Caco-2 (cell line): Measurements from ENCODE around the gene C16orf74. TPM values are rescaled to one million over a fixed set of nuclear protein-coding genes. Genes with fewer than 3 reads are reported as not detected.

ENCODE experiments used
- BruUV-seq: library from RNA; stranded (reverse); fragments of 400-500 nt; replicated peaks from 2 replicates; lab custom pipeline; 2021; lab: Mats Ljungman, UMichigan
- CTCF ChIA-PET: fragments of 300-600 bp; sonication (Branson Sonifier 250); formaldehyde crosslinking; loops from one replicate; lab custom pipeline; 2022; ENCODE audit warnings: antibody characterized with exemption; lab: Charles Lee
- POLR2A ChIA-PET: fragments of 300-600 bp; sonication (Branson Sonifier 250); formaldehyde crosslinking; loops from one replicate; lab custom pipeline; 2022; ENCODE audit warnings: antibody characterized with exemption; lab: Charles Lee
- DNase-seq, 2 experiments: peaks; one replicate each; pipeline versions ENCODE4 v3.0.0 to v3.0.0-alpha.2; 2020 to 2022
- H3K27me3 ChIP-seq: replicated peaks from 2 replicates; pipeline ENCODE4 v1.6.0; 2011; ENCODE audit warnings: low read length; ENCODE audit not compliant: control insufficient read depth, insufficient read depth
- H3K36me3 ChIP-seq: 2 replicates; pipeline ENCODE4 v1.5.1; 2011; ENCODE audit warnings: low read length; ENCODE audit not compliant: control insufficient read depth, insufficient read depth
- H3K4me1 ChIP-seq: fragments of 250-450 bp; sonication (Bioruptor Pico); 2 replicates; pipeline ENCODE4 v1.5.1; 2020; ENCODE audit warnings: mild to moderate bottlenecking
- H3K4me3 ChIP-seq: 2 replicates; pipeline ENCODE4 v1.5.1; 2011; ENCODE audit warnings: low read depth, mild to moderate bottlenecking, control low read depth, low read length
- H3K9me3 ChIP-seq: fragments of 250-450 bp; sonication (Bioruptor Pico); 2 replicates; pipeline ENCODE4 v1.5.1; 2020; ENCODE audit warnings: mild to moderate bottlenecking, moderate library complexity
- H3K27ac Mint-ChIP-seq: one replicate; pipeline ENCODE4 v1.8.0; 2022; ENCODE audit warnings: mixed read lengths; ENCODE audit not compliant: unreplicated experiment
- H3K27me3 Mint-ChIP-seq: one replicate; pipeline ENCODE4 v1.8.0; 2022; ENCODE audit warnings: mixed read lengths; ENCODE audit not compliant: insufficient read depth, unreplicated experiment
- H3K36me3 Mint-ChIP-seq: one replicate; pipeline ENCODE4 v1.8.0; 2022; ENCODE audit warnings: mild to moderate bottlenecking, mixed read lengths; ENCODE audit not compliant: insufficient read depth, unreplicated experiment
- H3K4me1 Mint-ChIP-seq: one replicate; pipeline ENCODE4 v1.8.0; 2022; ENCODE audit warnings: low read depth, mixed read lengths; ENCODE audit not compliant: unreplicated experiment
- H3K4me3 Mint-ChIP-seq: one replicate; pipeline ENCODE4 v1.8.0; 2022; ENCODE audit warnings: mild to moderate bottlenecking, moderate library complexity, mixed read lengths; ENCODE audit not compliant: unreplicated experiment
- H3K9me3 Mint-ChIP-seq: one replicate; pipeline ENCODE4 v1.8.0; 2022; ENCODE audit warnings: mixed read lengths; ENCODE audit not compliant: unreplicated experiment
- intact Hi-C: fragments of 100-400 bp; cut with micrococcal nuclease; formaldehyde crosslinking; loops from one replicate; pipeline ENCODE4 v1.10.0; 2022; ENCODE audit not compliant: unreplicated experiment
- total RNA-seq: library from RNA; stranded (reverse); gene quantifications from 2 replicates; pipeline ENCODE4 v1.2.3, GENCODE V29; 2022
- TF ChIP-seq, protein P1 (sequence below), 2 experiments: fragments of 200-600 bp in 1 of 2; IDR thresholded peaks; 1 replicate in 1 of 2; 2 replicates in 1 of 2; pipeline versions ENCODE4 v1.5.1 to v1.8.0; 2011 to 2022; ENCODE audit warnings: antibody characterized with exemption in 1 of 2, control low read depth in 1 of 2, inconsistent platforms in 1 of 2, low read depth in 1 of 2, low read length in 1 of 2, mild to moderate bottlenecking in 1 of 2, moderate library complexity in 1 of 2; ENCODE audit not compliant: insufficient read depth in 1 of 2, severe bottlenecking in 1 of 2, unreplicated experiment in 1 of 2

Gene C16orf74
- total RNA-seq, 1 experiment from 2014 or later = 4.0 TPM

DNA sequence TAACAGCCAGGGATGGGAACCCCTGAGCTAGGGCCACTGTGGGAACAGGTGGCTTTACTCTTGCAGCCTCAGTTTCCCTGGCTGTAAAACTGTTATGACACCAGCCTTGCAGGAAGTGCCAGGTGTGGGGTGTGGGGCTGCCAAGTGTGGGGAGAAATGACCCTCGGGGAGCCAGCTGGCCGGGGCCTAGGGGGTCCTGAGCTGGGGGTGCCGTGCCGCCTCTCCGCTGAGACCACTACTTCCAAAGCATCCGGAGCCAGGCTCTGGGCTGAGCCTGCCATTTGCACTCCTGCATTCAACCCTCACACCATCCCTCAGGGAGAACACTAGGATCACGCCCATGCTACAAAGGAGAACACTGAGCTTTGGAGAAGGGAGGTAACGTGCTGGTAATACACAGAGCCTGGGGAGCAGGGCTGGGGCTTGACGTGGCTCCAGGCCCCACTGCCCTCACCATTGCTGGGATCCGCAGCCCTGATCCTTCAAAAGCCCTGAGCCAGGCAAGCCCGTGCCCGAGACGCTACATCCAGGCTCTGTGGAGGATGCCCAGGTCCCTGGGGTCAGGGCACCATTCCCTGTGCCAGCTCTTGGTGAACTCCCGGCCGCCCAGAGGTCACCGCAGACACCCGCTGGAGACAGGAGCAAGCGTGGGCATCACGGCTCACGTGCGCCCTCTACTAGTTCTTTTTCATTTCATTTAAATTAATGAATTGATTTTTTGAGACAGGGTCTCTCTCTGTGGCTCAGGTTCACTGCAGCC lies 33.3 kb downstream of the C16orf74 start:
- Mint-ChIP-seq H3K27ac (no peak overlapping the region), H3K4me1 (no peaks in the 10 kb centered on the region), H3K9me3 (no peaks in the 10 kb centered on the region), H3K4me3 (no peak overlapping the region), H3K27me3 (no peaks in the 10 kb centered on the region), H3K36me3 (no peaks in the 10 kb centered on the region)
- H3K36me3 ChIP-seq = no peaks in the 10 kb centered on the region
- BruUV-seq = no TSS peak
- TF ChIP-seq, protein P1, sequence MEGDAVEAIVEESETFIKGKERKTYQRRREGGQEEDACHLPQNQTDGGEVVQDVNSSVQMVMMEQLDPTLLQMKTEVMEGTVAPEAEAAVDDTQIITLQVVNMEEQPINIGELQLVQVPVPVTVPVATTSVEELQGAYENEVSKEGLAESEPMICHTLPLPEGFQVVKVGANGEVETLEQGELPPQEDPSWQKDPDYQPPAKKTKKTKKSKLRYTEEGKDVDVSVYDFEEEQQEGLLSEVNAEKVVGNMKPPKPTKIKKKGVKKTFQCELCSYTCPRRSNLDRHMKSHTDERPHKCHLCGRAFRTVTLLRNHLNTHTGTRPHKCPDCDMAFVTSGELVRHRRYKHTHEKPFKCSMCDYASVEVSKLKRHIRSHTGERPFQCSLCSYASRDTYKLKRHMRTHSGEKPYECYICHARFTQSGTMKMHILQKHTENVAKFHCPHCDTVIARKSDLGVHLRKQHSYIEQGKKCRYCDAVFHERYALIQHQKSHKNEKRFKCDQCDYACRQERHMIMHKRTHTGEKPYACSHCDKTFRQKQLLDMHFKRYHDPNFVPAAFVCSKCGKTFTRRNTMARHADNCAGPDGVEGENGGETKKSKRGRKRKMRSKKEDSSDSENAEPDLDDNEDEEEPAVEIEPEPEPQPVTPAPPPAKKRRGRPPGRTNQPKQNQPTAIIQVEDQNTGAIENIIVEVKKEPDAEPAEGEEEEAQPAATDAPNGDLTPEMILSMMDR (IDR thresholded peaks at IDR 0.05; ENCODE audit: insufficient read depth in 1 of 2, low read depth in 1 of 2, low read length in 1 of 2, severe bottlenecking in 1 of 2, unreplicated experiment in 1 of 2) = peak; percentile 70 to 87
- CTCF ChIA-PET = interaction anchor here (0.5 to 2.4 kb wide), 15 partner anchors 8 to 1610 kb away, joined by 3 to 36 read pairs (median 4); partner anchors contain the start of genes GINS2 and GSE1
- POLR2A ChIA-PET = no interaction called here
- no peaks in the 10 kb centered on the region for H3K27me3 ChIP-seq
- intact Hi-C loops = loop anchor here (1.0 kb wide), 3 partner anchors 33 to 58 kb away; no protein-coding TSS in a partner anchor
- no peak overlapping the region for H3K4me3 ChIP-seq
- no peaks in the 10 kb centered on the region for H3K9me3 ChIP-seq
- DNase-seq = peak; percentile 76 to 86
- no peaks in the 10 kb centered on the region for H3K4me1 ChIP-seq

DNA sequence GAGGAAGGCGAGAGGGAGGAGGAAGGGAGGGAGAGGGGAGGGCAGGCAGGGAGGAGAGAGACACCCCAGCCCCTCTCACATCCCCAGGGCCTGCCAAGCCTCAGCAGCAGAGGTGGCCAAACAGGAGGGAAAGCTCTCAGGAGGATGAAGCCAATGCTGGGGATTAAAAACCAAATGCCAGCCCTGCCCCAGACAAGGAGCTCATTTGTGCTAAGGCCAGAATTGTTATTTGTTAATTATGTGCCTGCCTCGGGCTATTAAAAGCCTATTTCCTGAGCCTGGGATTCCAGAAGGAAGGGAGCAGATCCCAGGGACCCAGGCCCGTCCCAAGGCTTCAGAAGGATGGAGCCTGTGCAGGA lies 34.2 kb downstream of the C16orf74 start:
- no peaks in the 10 kb centered on the region for H3K4me1 ChIP-seq
- H3K27ac Mint-ChIP-seq = no peak overlapping the region
- BruUV-seq = no TSS peak
- H3K4me1 Mint-ChIP-seq = no peaks in the 10 kb centered on the region
- no peaks in the 10 kb centered on the region for H3K27me3 ChIP-seq
- H3K9me3 ChIP-seq = no peaks in the 10 kb centered on the region
- DNase-seq = no peak
- CTCF ChIA-PET = interaction anchor here (1.5 to 1.9 kb wide), 2 partner anchors 27 to 41 kb away, joined by 7 to 8 read pairs; no protein-coding TSS in a partner anchor
- no peaks in the 10 kb centered on the region for H3K36me3 ChIP-seq
- intact Hi-C loops = no loop called here
- no peaks in the 10 kb centered on the region for H3K9me3 Mint-ChIP-seq
- no peak overlapping the region for H3K4me3 Mint-ChIP-seq
- H3K4me3 ChIP-seq = no peak overlapping the region
- TF ChIP-seq, protein P1 (IDR thresholded peaks at IDR 0.05; ENCODE audit: insufficient read depth in 1 of 2, low read depth in 1 of 2, low read length in 1 of 2, severe bottlenecking in 1 of 2, unreplicated experiment in 1 of 2) = no peak
- no peaks in the 10 kb centered on the region for H3K36me3 Mint-ChIP-seq
- POLR2A ChIA-PET = no interaction called here
- H3K27me3 Mint-ChIP-seq = no peaks in the 10 kb centered on the region

DNA sequence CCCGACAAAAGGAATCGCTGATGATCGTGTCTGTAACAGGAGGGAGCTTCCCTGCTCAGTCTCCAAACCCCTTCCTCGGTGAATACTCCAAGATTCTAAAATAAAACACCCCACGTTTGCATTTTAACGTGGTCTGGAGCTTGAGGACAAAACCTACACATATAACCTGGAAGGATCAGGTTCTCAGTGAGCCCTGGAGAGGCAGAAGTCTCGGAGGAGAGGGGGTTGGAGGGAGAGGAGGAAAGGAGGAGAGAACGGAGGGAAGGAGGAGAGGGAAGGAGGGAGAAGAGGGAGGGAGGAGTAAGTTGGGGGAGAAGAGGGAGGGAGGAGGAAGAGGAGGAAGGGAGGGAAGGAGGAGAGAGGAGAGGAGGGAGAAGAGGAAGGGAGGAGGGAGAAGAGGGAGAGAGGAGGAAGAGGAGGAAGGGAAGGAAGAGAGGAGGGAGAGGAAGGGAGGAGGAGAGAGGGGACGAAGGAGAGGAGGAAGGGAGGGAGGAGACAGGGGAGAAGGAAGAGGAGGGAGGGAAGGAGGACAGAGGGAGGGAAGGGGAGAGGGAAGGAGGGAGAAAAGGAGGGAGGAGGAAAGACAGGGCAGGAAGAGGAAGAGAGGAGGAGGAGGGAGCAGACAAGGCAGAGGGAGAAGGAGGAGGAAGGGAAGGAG lies 34.7 kb downstream of the C16orf74 start:
- no peak overlapping the region for H3K27ac Mint-ChIP-seq

More for the DNA sequence above, 34.7 kb downstream of the C16orf74 start:
- H3K4me3 ChIP-seq = no peak overlapping the region
- TF ChIP-seq, protein P1 (IDR thresholded peaks at IDR 0.05; ENCODE audit: insufficient read depth in 1 of 2, low read depth in 1 of 2, low read length in 1 of 2, severe bottlenecking in 1 of 2, unreplicated experiment in 1 of 2) = no peak
- no peaks in the 10 kb centered on the region for H3K27me3 ChIP-seq
- no peaks in the 10 kb centered on the region for H3K36me3 Mint-ChIP-seq
- no peaks in the 10 kb centered on the region for H3K4me1 ChIP-seq
- no peaks in the 10 kb centered on the region for H3K9me3 ChIP-seq
- H3K4me1 Mint-ChIP-seq = no peaks in the 10 kb centered on the region
- ChIA-PET POLR2A (no interaction called here), CTCF (interaction anchor here (1.5 to 1.9 kb wide), 2 partner anchors 26 to 40 kb away, joined by 7 to 8 read pairs; no protein-coding TSS in a partner anchor)
- no peak overlapping the region for H3K4me3 Mint-ChIP-seq
- H3K27me3 Mint-ChIP-seq = no peaks in the 10 kb centered on the region
- intact Hi-C loops = no loop called here
- no peaks in the 10 kb centered on the region for H3K9me3 Mint-ChIP-seq
- no peak for DNase-seq
- BruUV-seq = no TSS peak
- no peaks in the 10 kb centered on the region for H3K36me3 ChIP-seq
